Activated T-cell treated with anti-CD3 and anti-CD28 coated beads, Interleukin-2, amount 50 U/mL, for 72 hours (primary cell): ENCODE results near the gene VMAC. TPM values are rescaled to one million over a fixed set of nuclear protein-coding genes. Genes with fewer than 3 reads are reported as not detected.

ENCODE experiments used
- ATAC-seq, 2 donors: fragments of 150-1000 bp; cut with Tn5 transposase; replicated peaks in 1 of 2; 2 replicates each; pipeline ENCODE4 v1.10.0; 2021; ENCODE audit warnings: moderate library complexity in 2 of 2, mild to moderate bottlenecking in 1 of 2
- DNase-seq, 2 donors: peaks; one replicate each; pipeline ENCODE4 v3.0.0; 2021 to 2022; ENCODE audit warnings: mixed read lengths in 1 of 2
- H3K27ac Mint-ChIP-seq: one replicate; pipeline ENCODE4 v1.8.0; 2022; ENCODE audit warnings: mild to moderate bottlenecking, moderate library complexity, mixed read lengths
- H3K27me3 Mint-ChIP-seq: one replicate; pipeline ENCODE4 v1.8.0; 2022; ENCODE audit warnings: low read depth, mixed read lengths
- H3K36me3 Mint-ChIP-seq, 2 donors: one replicate each; pipeline ENCODE4 v1.8.0; 2022; ENCODE audit warnings: mixed read lengths in 2 of 2, mild to moderate bottlenecking in 1 of 2; ENCODE audit not compliant: insufficient read depth in 2 of 2
- H3K4me1 Mint-ChIP-seq: one replicate; pipeline ENCODE4 v1.8.0; 2022; ENCODE audit warnings: low read depth, mixed read lengths
- H3K4me3 Mint-ChIP-seq, 2 donors: one replicate each; pipeline ENCODE4 v1.8.0; 2022; ENCODE audit warnings: mild to moderate bottlenecking in 2 of 2, mixed read lengths in 2 of 2, moderate library complexity in 2 of 2
- H3K9me3 Mint-ChIP-seq, 2 donors: one replicate each; pipeline ENCODE4 v1.8.0; 2022; ENCODE audit warnings: mixed read lengths in 2 of 2
- total RNA-seq, 2 donors: library from RNA; stranded (reverse); gene quantifications; one replicate each; pipeline ENCODE4 v1.2.3, GENCODE V29; 2022

VMAC gene
- total RNA-seq, 2 donors from 2014 or later, result 8.7 to 10.5 TPM

- peaks cover 0 to 6% of the 10 kb centered on the region in 2 donors for H3K36me3 Mint-ChIP-seq
- ATAC-seq (peak; percentile 45 to 58), DNase-seq (peak; percentile 48 to 52)
- H3K4me1 Mint-ChIP-seq, result peaks cover 96% of the 10 kb centered on the region
- H3K9me3 Mint-ChIP-seq, result no peaks in the 10 kb centered on the region
- no peaks in the 10 kb centered on the region for H3K27me3 Mint-ChIP-seq
- peak overlapping the region; percentile 74 for H3K27ac Mint-ChIP-seq
- peak overlapping the region; percentile 57 to 85 for H3K4me3 Mint-ChIP-seq
Observed at GRCh38 chr19:5949792-5950305, 45.2 kb downstream of the VMAC start.

- H3K36me3 Mint-ChIP-seq, result peaks cover 0 to 6% of the 10 kb centered on the region in 2 donors
- peak overlapping the region; percentile 57 to 85 for H3K4me3 Mint-ChIP-seq
- no peak for ATAC-seq
- H3K9me3 Mint-ChIP-seq, result no peaks in the 10 kb centered on the region
- H3K27me3 Mint-ChIP-seq, result no peaks in the 10 kb centered on the region
- H3K4me1 Mint-ChIP-seq, result peaks cover 97% of the 10 kb centered on the region
- DNase-seq, result no peak
- H3K27ac Mint-ChIP-seq, result peak overlapping the region; percentile 74
Observed at GRCh38 chr19:5950741-5951140, 46.1 kb downstream of the VMAC start.

- Mint-ChIP-seq H3K4me1 (peaks cover 97% of the 10 kb centered on the region), H3K9me3 (no peaks in the 10 kb centered on the region), H3K36me3 (peaks cover 0 to 3% of the 10 kb centered on the region in 2 donors), H3K27me3 (no peaks in the 10 kb centered on the region), H3K4me3 (peak overlapping the region; percentile 57 to 85), H3K27ac (peak overlapping the region; percentile 98)
- no peak for ATAC-seq
- no peak for DNase-seq
Observed at GRCh38 chr19:5951338-5951861, 46.7 kb downstream of the VMAC start.

- Mint-ChIP-seq H3K9me3 (no peaks in the 10 kb centered on the region), H3K4me1 (peaks cover 100% of the 10 kb centered on the region), H3K4me3 (peak overlapping the region; percentile 84), H3K36me3 (peaks cover 0 to 3% of the 10 kb centered on the region in 2 donors), H3K27me3 (no peaks in the 10 kb centered on the region), H3K27ac (peak overlapping the region; percentile 98)
- DNase-seq (no peak), ATAC-seq (peak in 1 of 2 donors; percentile 0)
Observed at GRCh38 chr19:5952193-5953029, 47.7 kb downstream of the VMAC start.

GRCh38 chr19:5953030-5953589 lies 48.4 kb downstream of the VMAC start:
- peak; percentile 28 to 35 for DNase-seq
- Mint-ChIP-seq H3K27ac (peak overlapping the region; percentile 98), H3K27me3 (no peaks in the 10 kb centered on the region), H3K4me1 (peaks cover 100% of the 10 kb centered on the region), H3K9me3 (no peaks in the 10 kb centered on the region), H3K4me3 (peak overlapping the region; percentile 84), H3K36me3 (peaks cover 0 to 3% of the 10 kb centered on the region in 2 donors)
- ATAC-seq, result peak; percentile 37 to 43

GRCh38 chr19:5953680-5954213 lies 49.1 kb downstream of the VMAC start:
- Mint-ChIP-seq H3K9me3 (no peaks in the 10 kb centered on the region), H3K4me3 (peak overlapping the region; percentile 84)

GRCh38 chr19:5954293-5954692 lies 49.6 kb downstream of the VMAC start:
- H3K36me3 Mint-ChIP-seq, result peaks cover 0 to 3% of the 10 kb centered on the region in 2 donors
- peak overlapping the region; percentile 84 for H3K4me3 Mint-ChIP-seq
- H3K27me3 Mint-ChIP-seq, result no peaks in the 10 kb centered on the region
- H3K9me3 Mint-ChIP-seq, result no peaks in the 10 kb centered on the region
- no peak for ATAC-seq
- DNase-seq, result no peak
- H3K4me1 Mint-ChIP-seq, result peaks cover 99% of the 10 kb centered on the region
- peak overlapping the region; percentile 98 for H3K27ac Mint-ChIP-seq

More at GRCh38 chr19:5953680-5954213, 49.1 kb downstream of the VMAC start:
- peaks cover 99% of the 10 kb centered on the region for H3K4me1 Mint-ChIP-seq
- peak; percentile 55 to 70 for DNase-seq
- peak; percentile 50 to 60 for ATAC-seq
- H3K36me3 Mint-ChIP-seq, result peaks cover 0 to 3% of the 10 kb centered on the region in 2 donors
- H3K27me3 Mint-ChIP-seq, result no peaks in the 10 kb centered on the region
- peak overlapping the region; percentile 98 for H3K27ac Mint-ChIP-seq

GRCh38 chr19:5955636-5955935 lies 50.9 kb downstream of the VMAC start:
- H3K4me1 Mint-ChIP-seq, result peaks cover 98% of the 10 kb centered on the region
- DNase-seq, result no peak

GRCh38 chr19:5956323-5956722 lies 51.7 kb downstream of the VMAC start:
- ATAC-seq, result no peak
- Mint-ChIP-seq H3K36me3 (no peaks in the 10 kb centered on the region), H3K27me3 (no peaks in the 10 kb centered on the region), H3K9me3 (no peaks in the 10 kb centered on the region), H3K27ac (peak overlapping the region; percentile 3), H3K4me1 (peaks cover 98% of the 10 kb centered on the region), H3K4me3 (no peak overlapping the region)
- DNase-seq, result no peak

More at GRCh38 chr19:5955636-5955935, 50.9 kb downstream of the VMAC start:
- H3K4me3 Mint-ChIP-seq, result peak overlapping the region; percentile 44 to 49
- peak overlapping the region; percentile 3 for H3K27ac Mint-ChIP-seq
- no peaks in the 10 kb centered on the region for H3K36me3 Mint-ChIP-seq
- ATAC-seq, result no peak
- no peaks in the 10 kb centered on the region for H3K27me3 Mint-ChIP-seq
- H3K9me3 Mint-ChIP-seq, result no peaks in the 10 kb centered on the region

GRCh38 chr19:5956728-5957127 lies 52.1 kb downstream of the VMAC start:
- Mint-ChIP-seq H3K36me3 (no peaks in the 10 kb centered on the region), H3K4me3 (no peak overlapping the region), H3K27ac (no peak overlapping the region), H3K27me3 (no peaks in the 10 kb centered on the region), H3K4me1 (peaks cover 98% of the 10 kb centered on the region), H3K9me3 (no peaks in the 10 kb centered on the region)
- no peak for ATAC-seq
- DNase-seq, result no peak

GRCh38 chr19:5957170-5957569 lies 52.5 kb downstream of the VMAC start:
- Mint-ChIP-seq H3K27ac (peak overlapping the region; percentile 42), H3K4me3 (no peak overlapping the region), H3K36me3 (no peaks in the 10 kb centered on the region), H3K27me3 (no peaks in the 10 kb centered on the region), H3K9me3 (no peaks in the 10 kb centered on the region), H3K4me1 (peaks cover 98% of the 10 kb centered on the region)
- ATAC-seq (no peak), DNase-seq (no peak)

GRCh38 chr19:5958074-5958850 lies 53.6 kb downstream of the VMAC start:
- peaks cover 0 to 3% of the 10 kb centered on the region in 2 donors for H3K36me3 Mint-ChIP-seq
- no peak for DNase-seq
- H3K4me1 Mint-ChIP-seq, result peaks cover 98% of the 10 kb centered on the region
- no peaks in the 10 kb centered on the region for H3K9me3 Mint-ChIP-seq
- H3K27me3 Mint-ChIP-seq, result no peaks in the 10 kb centered on the region
- no peak overlapping the region for H3K4me3 Mint-ChIP-seq
- no peak for ATAC-seq
- H3K27ac Mint-ChIP-seq, result peak overlapping the region; percentile 66
